HG02588 (cell line): Measurements from ENCODE around the gene ZMYND8.
"Not testable (repeated sequence)": the region's sequence is repeated elsewhere in the genome, so short reads cannot be mapped to it uniquely, and the experiment has no call there.

Source experiments
- ATAC-seq: cut with Tn5 transposase; IDR thresholded peaks from one replicate; pipeline ENCODE4 v1.9.1; 2021; ENCODE audit warnings: mild to moderate bottlenecking, moderate library complexity; ENCODE audit not compliant: unreplicated experiment

The ZMYND8 gene

DNA sequence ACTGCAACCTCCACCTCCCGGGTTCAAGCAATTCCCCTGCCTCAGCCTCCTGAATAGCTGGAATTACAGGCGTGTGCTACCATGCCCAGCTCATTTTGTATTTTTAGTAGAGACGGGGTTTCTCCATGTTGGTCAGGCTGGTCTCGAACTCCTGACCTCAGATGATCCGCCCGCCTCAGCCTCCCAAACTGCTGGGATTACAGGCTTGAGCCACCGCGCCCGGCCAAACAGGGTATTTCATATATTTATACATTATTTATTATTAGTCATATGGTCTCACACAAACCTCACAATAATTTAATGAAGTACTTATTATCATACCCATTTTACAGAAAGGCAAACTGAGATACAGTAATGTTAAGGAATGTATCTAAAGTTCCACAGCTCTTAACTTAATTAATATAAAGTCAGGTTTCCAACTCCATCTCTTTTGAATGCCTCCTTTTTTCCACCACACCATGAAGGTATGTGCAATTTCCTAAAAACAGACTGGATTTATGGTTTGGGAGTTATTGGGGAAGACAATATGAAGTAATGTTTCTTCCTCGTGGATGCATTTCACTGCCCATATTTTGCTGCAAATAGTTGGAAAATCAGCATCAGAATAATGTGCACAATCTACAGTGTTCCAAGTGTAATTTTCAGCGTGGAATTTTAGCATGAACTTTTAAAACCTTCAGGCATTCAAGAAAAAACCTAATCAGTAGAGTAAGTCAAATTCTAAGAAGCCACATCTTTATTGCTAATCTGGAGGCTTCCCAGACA lies 65.7 kb downstream of the ZMYND8 start:
- ATAC-seq, result no peak

DNA sequence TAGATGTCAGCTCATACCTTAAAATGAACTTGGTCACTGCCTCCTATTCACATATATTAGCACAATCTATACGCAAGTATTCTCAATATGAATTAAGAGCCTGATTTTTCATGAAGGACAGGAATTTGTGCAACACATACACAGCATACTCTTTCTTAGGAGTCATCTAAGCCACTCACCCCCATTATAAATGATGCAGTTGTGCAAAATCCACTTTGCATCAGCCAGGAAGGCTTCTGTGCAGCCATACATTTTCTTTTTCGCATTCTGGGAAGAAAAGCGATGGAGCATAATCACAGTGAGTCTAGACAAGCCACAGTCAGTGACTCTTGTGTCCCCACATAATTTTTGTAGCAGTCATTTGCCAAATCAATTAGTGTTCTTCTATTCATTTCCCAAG lies 66.5 kb downstream of the ZMYND8 start:
- ATAC-seq, result no peak

- no peak for ATAC-seq
Observed at GRCh38 chr20:47289096-47289495, 67.4 kb downstream of the ZMYND8 start.

- not testable (repeated sequence) for ATAC-seq
Observed at GRCh38 chr20:47288530-47288929, 68.0 kb downstream of the ZMYND8 start.

- ATAC-seq, result no peak
Observed at GRCh38 chr20:47287609-47288144, 68.8 kb downstream of the ZMYND8 start.

DNA sequence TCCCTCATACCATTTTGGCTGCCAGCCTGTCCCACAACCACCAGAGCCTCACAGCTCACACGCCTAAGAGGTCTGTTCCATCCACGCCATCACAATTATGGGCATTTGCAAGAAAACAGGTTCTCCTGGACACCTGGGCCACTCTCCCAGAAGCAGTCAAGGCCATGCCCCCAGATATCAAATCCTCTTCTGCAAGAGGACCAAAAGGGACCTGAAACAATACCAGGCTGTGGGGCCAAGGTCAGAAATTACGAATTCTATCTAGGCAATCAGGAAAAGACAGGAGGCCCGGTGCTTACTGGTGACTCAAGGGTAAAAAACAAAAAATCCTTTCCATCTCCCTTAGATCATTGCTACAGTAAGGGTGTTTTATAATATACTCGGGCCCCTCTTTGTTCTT lies 69.8 kb downstream of the ZMYND8 start:
- ATAC-seq, result no peak

DNA sequence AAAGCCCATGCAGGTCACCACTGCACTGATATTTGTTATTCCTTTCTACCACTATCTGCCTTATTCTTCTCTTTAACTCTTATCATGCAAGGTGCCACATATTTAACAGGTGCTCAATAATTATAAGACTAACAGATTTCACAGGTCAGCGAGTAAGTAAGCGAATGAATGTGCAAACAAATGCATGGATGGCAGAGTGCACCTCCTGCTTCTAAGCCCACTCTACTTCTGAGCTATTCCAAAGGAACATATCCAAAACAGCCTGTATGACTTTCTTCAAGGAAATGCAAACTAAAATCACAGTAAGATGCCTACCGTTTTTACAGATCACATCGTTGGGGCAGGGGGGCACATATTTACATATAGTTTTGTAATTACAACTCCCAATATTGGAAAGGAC lies 71.3 kb downstream of the ZMYND8 start:
- ATAC-seq, result no peak

GRCh38 chr20:47284373-47284772 lies 72.1 kb downstream of the ZMYND8 start:
- no peak for ATAC-seq

DNA sequence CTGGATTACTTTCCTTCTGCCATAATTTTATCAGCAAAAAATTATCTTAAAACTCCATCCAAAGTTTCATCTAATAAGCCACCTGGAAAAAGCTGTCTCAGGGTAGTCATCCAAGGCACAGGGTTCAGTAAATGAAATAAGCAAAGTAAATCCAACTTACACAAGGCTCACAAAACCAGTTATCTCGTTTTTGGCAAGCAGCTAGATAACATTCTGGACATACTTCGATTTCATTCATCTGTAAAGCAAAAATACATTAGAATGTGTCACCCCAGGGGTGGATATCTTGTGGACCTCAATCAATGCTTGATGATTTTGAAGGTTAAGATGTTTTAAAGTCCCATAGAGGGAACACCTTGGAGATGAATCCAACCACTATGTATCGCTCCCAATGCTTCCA lies 73.1 kb downstream of the ZMYND8 start:
- no peak for ATAC-seq

- ATAC-seq, result no peak
Observed at GRCh38 chr20:47282864-47283263, 73.6 kb downstream of the ZMYND8 start.

DNA sequence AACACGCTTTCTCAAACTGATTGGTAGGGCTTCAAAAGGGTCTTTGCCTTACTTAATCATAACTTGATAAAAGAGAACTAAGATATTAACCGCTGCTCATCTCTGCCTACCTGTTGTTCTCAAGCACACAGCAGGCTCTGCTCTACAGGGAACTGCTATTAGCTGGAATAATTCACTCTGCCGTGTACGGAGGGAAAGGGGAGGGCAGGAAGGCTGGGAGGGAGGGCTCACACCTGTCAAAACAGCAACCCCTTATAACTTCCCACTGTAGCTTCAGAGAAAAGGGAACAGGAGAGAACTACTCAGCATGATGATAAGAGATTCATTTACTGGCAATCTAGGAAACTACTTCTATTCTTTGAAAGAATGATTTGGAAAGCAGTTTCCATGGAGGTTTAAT lies 75.1 kb downstream of the ZMYND8 start:
- no peak for ATAC-seq

- ATAC-seq, result no peak
Observed at GRCh38 chr20:47280668-47281067, 75.8 kb downstream of the ZMYND8 start.

- ATAC-seq, result no peak
Observed at GRCh38 chr20:47280228-47280627, 76.3 kb downstream of the ZMYND8 start.

DNA sequence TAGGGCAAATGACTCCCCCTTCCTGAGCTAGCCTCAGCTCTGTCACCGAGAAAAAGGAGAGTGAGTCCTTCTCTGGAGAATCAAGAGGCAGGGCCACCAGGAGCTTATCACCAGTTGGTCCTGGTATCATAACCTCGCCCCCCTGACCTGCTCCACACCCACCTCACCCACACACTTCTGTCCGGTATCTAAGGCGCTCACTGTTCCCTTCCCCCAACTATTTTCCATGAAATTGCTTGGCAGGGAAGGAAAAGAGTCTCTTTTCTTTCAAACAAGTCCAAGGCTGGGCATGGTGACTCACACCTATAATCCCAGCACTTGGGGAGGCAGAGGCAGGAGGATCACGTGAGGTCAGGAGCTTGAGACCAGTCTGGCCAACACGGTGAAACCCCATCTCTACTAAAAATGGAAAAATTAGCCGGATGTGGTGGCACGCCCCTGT lies 77.6 kb downstream of the ZMYND8 start:
- ATAC-seq, result no peak

- ATAC-seq, result not testable (repeated sequence)
Observed at GRCh38 chr20:47277535-47277872, 79.0 kb downstream of the ZMYND8 start.

- no peak for ATAC-seq
Observed at GRCh38 chr20:47276851-47277534, 79.5 kb downstream of the ZMYND8 start.

DNA sequence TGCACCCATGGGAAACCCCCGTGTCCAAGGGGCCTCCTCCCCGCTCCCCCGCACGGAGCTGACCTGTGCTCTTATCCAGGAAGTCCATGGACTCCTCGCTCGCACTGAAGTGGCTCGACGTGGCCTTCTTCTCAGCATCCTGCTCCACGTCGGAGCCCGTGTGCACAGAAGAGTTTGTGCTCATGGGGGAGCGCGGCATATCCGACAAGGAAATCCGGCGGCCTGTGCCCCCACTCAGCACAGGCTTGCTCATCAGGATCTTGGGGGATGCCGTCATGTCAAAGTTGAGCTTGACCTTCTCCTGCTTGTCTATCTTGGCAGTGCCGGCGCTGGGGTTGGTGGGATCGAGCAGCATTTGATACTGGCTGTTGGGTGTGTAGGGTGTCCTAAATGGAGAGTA lies 80.2 kb downstream of the ZMYND8 start:
- no peak for ATAC-seq

- ATAC-seq, result no peak
Observed at GRCh38 chr20:47275548-47275947, 81.0 kb downstream of the ZMYND8 start.

DNA sequence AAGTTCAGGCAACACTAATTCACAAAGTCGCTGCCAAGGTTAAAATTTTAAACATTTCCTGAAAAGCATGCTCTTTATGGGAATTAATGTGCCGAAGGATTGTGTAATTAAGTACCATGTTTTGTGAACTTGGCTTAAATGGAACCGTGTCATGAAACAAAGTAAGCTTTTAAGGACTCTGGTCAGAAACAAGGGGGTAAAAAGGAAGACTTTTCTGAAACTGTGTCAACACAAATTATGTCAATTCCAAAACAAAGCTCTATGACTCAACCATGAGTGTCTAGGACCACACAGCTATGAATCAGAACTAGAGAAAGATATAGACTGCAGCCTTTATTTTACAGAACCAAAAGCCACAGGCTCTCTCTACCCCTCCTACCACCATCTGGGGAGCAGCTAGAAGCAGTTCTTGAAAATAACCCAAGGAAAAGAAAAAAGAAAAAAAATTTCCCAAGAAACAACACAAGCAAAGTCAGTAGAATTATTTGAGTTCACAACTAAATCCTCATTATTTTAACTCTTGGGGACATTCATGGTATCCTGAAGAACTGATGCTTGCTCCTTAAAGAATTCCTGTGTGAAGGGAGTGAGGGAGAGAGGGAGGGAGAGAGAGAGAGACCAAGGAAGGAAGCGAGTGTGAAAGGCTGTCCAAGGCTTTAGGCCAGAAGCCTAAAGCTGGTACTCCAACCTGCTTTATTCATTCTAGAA lies 81.9 kb downstream of the ZMYND8 start:
- ATAC-seq, result peak; percentile 78

- ATAC-seq, result no peak
Observed at GRCh38 chr20:47273591-47274235, 82.8 kb downstream of the ZMYND8 start.

DNA sequence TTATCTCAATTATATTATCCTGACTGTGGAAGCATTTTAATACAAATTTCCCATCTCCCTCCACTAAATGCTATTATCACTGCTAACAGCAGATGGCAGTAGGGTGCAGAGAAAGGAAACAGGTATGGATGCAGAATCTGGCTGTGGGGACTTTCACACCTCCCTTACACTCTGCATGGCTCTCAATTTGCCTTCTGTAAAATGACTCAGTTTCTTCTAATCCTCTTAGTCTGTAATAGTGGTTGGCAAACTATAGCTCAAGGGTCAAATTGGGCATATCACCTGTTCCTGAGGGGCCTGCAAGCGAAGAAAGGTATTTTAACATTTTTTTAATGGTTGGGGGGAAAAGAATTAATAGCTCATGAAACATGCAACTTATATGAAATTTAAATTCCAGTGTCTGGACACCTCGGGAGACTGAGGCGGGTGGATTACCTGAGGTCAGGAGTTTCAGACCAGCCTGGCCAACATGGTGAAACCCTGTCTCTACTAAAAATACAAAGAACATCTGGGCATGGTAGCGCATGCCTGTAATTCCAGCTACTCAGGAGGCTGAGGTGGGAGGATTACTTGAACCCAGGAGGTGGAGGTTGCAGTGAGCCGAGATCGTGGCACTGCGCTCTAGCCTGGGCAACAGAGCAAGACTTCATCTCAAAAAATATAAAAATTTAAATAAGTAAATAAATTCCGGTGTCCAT lies 83.5 kb downstream of the ZMYND8 start:
- ATAC-seq, result no peak
